GM18520 (cell line): ENCODE results near the gene SLC7A8.

Source experiments
- ATAC-seq: cut with Tn5 transposase; IDR thresholded peaks from one replicate; pipeline ENCODE4 v1.9.1; 2021; ENCODE audit not compliant: unreplicated experiment

Gene SLC7A8

GRCh38 chr14:23183158-23183470 lies 346 bp downstream of the SLC7A8 start:
- no peak for ATAC-seq

- ATAC-seq, result no peak
Measured at GRCh38 chr14:23182372-23183157, 895 bp downstream of the SLC7A8 start.

- ATAC-seq, result no peak
Measured at GRCh38 chr14:23181946-23182345, 1.5 kb downstream of the SLC7A8 start.

GRCh38 chr14:23181453-23181852 lies 2.0 kb downstream of the SLC7A8 start:
- ATAC-seq, result no peak

GRCh38 chr14:23177181-23177580 lies 6.3 kb downstream of the SLC7A8 start:
- no peak for ATAC-seq

GRCh38 chr14:23175823-23176222 lies 7.6 kb downstream of the SLC7A8 start:
- ATAC-seq, result no peak

GRCh38 chr14:23174296-23175184 lies 8.9 kb downstream of the SLC7A8 start:
- ATAC-seq, result no peak

- ATAC-seq, result no peak
Measured at GRCh38 chr14:23173796-23174195, 9.7 kb downstream of the SLC7A8 start.

GRCh38 chr14:23173031-23173430 lies 10.4 kb downstream of the SLC7A8 start:
- no peak for ATAC-seq

- ATAC-seq, result no peak
Measured at GRCh38 chr14:23172574-23172973, 10.9 kb downstream of the SLC7A8 start.

- no peak for ATAC-seq
Measured at GRCh38 chr14:23172096-23172495, 11.4 kb downstream of the SLC7A8 start.

- no peak for ATAC-seq
Measured at GRCh38 chr14:23171222-23171975, 12.1 kb downstream of the SLC7A8 start.

- no peak for ATAC-seq
Measured at GRCh38 chr14:23169622-23170021, 13.8 kb downstream of the SLC7A8 start.

GRCh38 chr14:23168246-23168645 lies 15.2 kb downstream of the SLC7A8 start:
- ATAC-seq, result no peak

- no peak for ATAC-seq
Measured at GRCh38 chr14:23167116-23167847, 16.2 kb downstream of the SLC7A8 start.

- no peak for ATAC-seq
Measured at GRCh38 chr14:23164949-23165348, 18.5 kb downstream of the SLC7A8 start.

GRCh38 chr14:23164250-23164649 lies 19.2 kb downstream of the SLC7A8 start:
- ATAC-seq, result no peak

- ATAC-seq, result no peak
Measured at GRCh38 chr14:23163830-23164229, 19.6 kb downstream of the SLC7A8 start.

GRCh38 chr14:23162800-23163199 lies 20.7 kb downstream of the SLC7A8 start:
- ATAC-seq, result no peak

- no peak for ATAC-seq
Measured at GRCh38 chr14:23162005-23162404, 21.5 kb downstream of the SLC7A8 start.
